ENCODE data around the gene ADSS1. TPM values are rescaled to one million over a fixed set of nuclear protein-coding genes. Genes with fewer than 3 reads are reported as not detected.

ADSS1 gene
- total and polyA plus RNA-seq, 2 donors, result 5.4 to 8.4 TPM

GRCh38 chr14:104794993-104795780 lies 71.2 kb downstream of the ADSS1 start, which contains the start of gene AKT1:
TSS of gene AKT1 (minus strand) at chr14:104795748. CDS start at chr14:104792643, 3,105 bp downstream.
- DNase-seq (ENCODE audit: extremely low spot score), result no peak
- H3K4me1 ChIP-seq (ENCODE audit: insufficient read depth), result peaks cover 2% of the 10 kb centered on the region
- WGBS, result under 1% methylated on average over 123 of the region's 124 CpGs
- H3K27ac ChIP-seq (ENCODE audit: low read depth), result peak within 1 kb of the TSS; percentile 63
- H3K36me3 ChIP-seq (ENCODE audit: insufficient read depth), result no peaks in the 10 kb centered on the region
- peak within 1 kb of the TSS; percentile 90 for H3K4me3 ChIP-seq (ENCODE audit: low read depth, low read length)

- WGBS, result 12% methylated on average over 54 of the region's 55 CpGs
- peak overlapping the region; percentile 90 for H3K4me3 ChIP-seq (ENCODE audit: low read depth, low read length)
- H3K4me1 ChIP-seq (ENCODE audit: insufficient read depth), result peaks cover 2% of the 10 kb centered on the region
- H3K27ac ChIP-seq (ENCODE audit: low read depth), result peak overlapping the region; percentile 63
- no peak for DNase-seq (ENCODE audit: extremely low spot score)
- no peaks in the 10 kb centered on the region for H3K36me3 ChIP-seq (ENCODE audit: insufficient read depth)
Observed at GRCh38 chr14:104795781-104796686, 72.0 kb downstream of the ADSS1 start.

- no peak overlapping the region for H3K4me3 ChIP-seq (ENCODE audit: low read depth, low read length)
- WGBS, result 84% methylated on average over 6 of the region's 6 CpGs
- no peaks in the 10 kb centered on the region for H3K36me3 ChIP-seq (ENCODE audit: insufficient read depth)
- no peak overlapping the region for H3K27ac ChIP-seq (ENCODE audit: low read depth)
- no peak for DNase-seq (ENCODE audit: extremely low spot score)
- H3K4me1 ChIP-seq (ENCODE audit: insufficient read depth), result peaks cover 4% of the 10 kb centered on the region
Observed at GRCh38 chr14:104796687-104797081, 72.7 kb downstream of the ADSS1 start.

Small RNAs within 50 kb of the gene (small RNA-seq; reads per million reads assigned to genes)
- not detected for gene MIR4710

Other genes with a start within 250 kb of the ADSS1 start
- gene C14orf180, start 144.5 kb upstream of the ADSS1 start, total RNA-seq, result 0.42 TPM
- 1.2 TPM for gene C14orf180, start 144.5 kb upstream of the ADSS1 start, polyA plus RNA-seq
- gene TMEM179, start 119.5 kb upstream of the ADSS1 start, total RNA-seq, result 1.9 TPM
- gene TMEM179, start 119.5 kb upstream of the ADSS1 start, polyA plus RNA-seq, result 3.0 TPM
- gene INF2, start 34.6 kb upstream of the ADSS1 start, total RNA-seq, result 20.6 TPM
- 54.2 TPM for gene INF2, start 34.6 kb upstream of the ADSS1 start, polyA plus RNA-seq
- gene SIVA1, start 28.9 kb downstream of the ADSS1 start, total RNA-seq, result 39.9 TPM
- 280 TPM for gene SIVA1, start 28.9 kb downstream of the ADSS1 start, polyA plus RNA-seq
- 70.3 TPM for gene AKT1, start 71.5 kb downstream of the ADSS1 start, total RNA-seq
- gene AKT1, start 71.5 kb downstream of the ADSS1 start, polyA plus RNA-seq, result 162 TPM
- 3.5 TPM for gene ZBTB42, start 76.9 kb downstream of the ADSS1 start, total RNA-seq
- 6.3 TPM for gene ZBTB42, start 76.9 kb downstream of the ADSS1 start, polyA plus RNA-seq
- gene CEP170B, start 141.0 kb downstream of the ADSS1 start, total RNA-seq, result 4.9 TPM
- gene CEP170B, start 141.0 kb downstream of the ADSS1 start, polyA plus RNA-seq, result 19.2 TPM
- gene PLD4, start 200.7 kb downstream of the ADSS1 start, total RNA-seq, result 6.8 TPM
- 0.42 TPM for gene PLD4, start 200.7 kb downstream of the ADSS1 start, polyA plus RNA-seq

All from urinary bladder (tissue), 4 donors.